ENCODE results near the gene NELFCD.
"Not testable (repeated sequence)": the region's sequence is repeated elsewhere in the genome, so short reads cannot be mapped to it uniquely, and the experiment has no call there.

NELFCD gene

DNA sequence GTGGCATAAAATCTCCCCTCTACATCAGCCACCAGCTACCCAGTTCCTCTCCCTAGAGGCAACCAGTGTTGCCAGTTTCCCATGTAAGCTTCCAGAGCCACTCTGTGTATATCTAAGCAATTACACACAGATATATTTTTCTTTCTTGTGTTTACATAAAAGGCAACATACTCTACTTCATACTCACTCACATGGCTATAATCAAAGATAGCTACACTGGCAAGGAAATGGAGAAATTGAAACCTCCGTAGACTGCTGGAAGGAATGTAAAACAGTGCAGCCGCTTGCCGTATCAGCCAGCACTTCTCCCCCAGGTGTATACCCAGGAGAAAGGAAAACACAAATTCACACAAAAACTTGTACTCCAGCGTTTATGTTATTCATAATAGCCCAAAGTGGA, 38.5 kb upstream of the NELFCD start:
- DNase-seq, result no peak
- no peaks in the 10 kb centered on the region for H3K36me3 ChIP-seq
- no peaks in the 10 kb centered on the region for H3K9me3 ChIP-seq
- TF ChIP-seq, protein P1, sequence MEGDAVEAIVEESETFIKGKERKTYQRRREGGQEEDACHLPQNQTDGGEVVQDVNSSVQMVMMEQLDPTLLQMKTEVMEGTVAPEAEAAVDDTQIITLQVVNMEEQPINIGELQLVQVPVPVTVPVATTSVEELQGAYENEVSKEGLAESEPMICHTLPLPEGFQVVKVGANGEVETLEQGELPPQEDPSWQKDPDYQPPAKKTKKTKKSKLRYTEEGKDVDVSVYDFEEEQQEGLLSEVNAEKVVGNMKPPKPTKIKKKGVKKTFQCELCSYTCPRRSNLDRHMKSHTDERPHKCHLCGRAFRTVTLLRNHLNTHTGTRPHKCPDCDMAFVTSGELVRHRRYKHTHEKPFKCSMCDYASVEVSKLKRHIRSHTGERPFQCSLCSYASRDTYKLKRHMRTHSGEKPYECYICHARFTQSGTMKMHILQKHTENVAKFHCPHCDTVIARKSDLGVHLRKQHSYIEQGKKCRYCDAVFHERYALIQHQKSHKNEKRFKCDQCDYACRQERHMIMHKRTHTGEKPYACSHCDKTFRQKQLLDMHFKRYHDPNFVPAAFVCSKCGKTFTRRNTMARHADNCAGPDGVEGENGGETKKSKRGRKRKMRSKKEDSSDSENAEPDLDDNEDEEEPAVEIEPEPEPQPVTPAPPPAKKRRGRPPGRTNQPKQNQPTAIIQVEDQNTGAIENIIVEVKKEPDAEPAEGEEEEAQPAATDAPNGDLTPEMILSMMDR (IDR thresholded peaks at IDR 0.05), result no peak
- no peaks in the 10 kb centered on the region for H3K27me3 ChIP-seq
- intact Hi-C loops (cut with DNase I; ENCODE audit: low total_unique reads), result no loop called here
- no peak overlapping the region for H3K4me3 ChIP-seq
- no peak overlapping the region for H3K27ac ChIP-seq
- no peaks in the 10 kb centered on the region for H3K4me1 ChIP-seq

DNA sequence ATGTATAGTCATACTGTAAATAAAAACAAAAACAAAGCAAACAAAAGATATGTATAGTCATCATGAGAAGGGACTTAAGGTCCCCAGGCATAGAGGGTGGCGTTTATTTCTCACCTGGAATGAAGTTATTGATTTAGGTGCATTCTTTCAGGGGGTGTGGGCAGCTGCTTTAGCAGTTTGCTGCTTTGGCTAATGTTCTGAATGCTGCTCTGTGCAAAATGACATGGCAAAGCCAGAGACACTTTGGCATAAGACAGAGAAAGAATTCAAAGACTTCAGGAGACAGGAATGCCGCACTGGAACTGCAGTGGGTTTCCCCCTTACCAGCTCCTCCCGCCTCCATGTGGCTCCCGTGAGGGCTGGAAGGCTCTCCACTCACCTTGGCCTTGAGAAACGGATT, 36.4 kb upstream of the NELFCD start:
- no peaks in the 10 kb centered on the region for H3K4me1 ChIP-seq
- H3K9me3 ChIP-seq, result no peaks in the 10 kb centered on the region
- intact Hi-C loops (cut with DNase I; ENCODE audit: low total_unique reads), result no loop called here
- DNase-seq, result no peak
- no peaks in the 10 kb centered on the region for H3K36me3 ChIP-seq
- TF ChIP-seq, protein P1 (IDR thresholded peaks at IDR 0.05), result no peak
- no peaks in the 10 kb centered on the region for H3K27me3 ChIP-seq
- no peak overlapping the region for H3K4me3 ChIP-seq
- H3K27ac ChIP-seq, result no peak overlapping the region

DNA sequence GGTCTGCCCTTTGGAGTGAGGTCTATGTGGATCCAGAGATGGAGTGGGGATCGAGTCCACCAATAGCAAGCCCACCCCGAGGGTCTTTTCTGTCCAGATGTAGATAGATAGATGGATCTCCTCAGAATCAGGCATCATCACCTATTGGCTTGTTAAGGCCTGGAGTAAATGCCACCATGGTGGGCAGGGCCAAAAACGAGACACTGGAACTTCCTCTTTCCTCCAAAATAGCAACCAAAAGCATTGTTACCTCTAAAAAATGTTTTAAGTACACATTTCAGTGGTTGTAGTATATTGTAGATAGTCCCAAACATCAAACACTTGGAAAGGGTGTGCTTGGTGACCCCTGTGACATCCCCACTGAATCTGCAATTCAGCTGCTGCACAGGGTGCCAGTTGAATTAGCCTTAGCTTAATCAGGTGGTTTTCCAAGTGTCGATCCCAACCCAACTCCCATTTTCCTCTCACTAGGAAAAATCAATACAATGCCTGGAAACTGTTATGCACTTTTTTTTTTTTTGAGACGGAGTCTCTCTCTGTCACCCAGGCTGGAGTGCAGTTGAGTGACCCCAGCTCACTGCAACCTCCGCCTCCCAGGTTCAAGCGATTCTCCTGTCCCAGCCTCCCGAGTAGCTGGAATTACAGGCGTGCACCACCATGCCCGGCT, 35.0 kb upstream of the NELFCD start:
- no peak for DNase-seq
- no peaks in the 10 kb centered on the region for H3K4me1 ChIP-seq
- no peaks in the 10 kb centered on the region for H3K36me3 ChIP-seq
- TF ChIP-seq, protein P1 (IDR thresholded peaks at IDR 0.05), result no peak
- H3K27me3 ChIP-seq, result peaks cover 0 to 3% of the 10 kb centered on the region in 2 donors
- no peak overlapping the region for H3K27ac ChIP-seq
- no peak overlapping the region for H3K4me3 ChIP-seq
- H3K9me3 ChIP-seq, result no peaks in the 10 kb centered on the region
- intact Hi-C loops (cut with DNase I; ENCODE audit: low total_unique reads), result no loop called here

DNA sequence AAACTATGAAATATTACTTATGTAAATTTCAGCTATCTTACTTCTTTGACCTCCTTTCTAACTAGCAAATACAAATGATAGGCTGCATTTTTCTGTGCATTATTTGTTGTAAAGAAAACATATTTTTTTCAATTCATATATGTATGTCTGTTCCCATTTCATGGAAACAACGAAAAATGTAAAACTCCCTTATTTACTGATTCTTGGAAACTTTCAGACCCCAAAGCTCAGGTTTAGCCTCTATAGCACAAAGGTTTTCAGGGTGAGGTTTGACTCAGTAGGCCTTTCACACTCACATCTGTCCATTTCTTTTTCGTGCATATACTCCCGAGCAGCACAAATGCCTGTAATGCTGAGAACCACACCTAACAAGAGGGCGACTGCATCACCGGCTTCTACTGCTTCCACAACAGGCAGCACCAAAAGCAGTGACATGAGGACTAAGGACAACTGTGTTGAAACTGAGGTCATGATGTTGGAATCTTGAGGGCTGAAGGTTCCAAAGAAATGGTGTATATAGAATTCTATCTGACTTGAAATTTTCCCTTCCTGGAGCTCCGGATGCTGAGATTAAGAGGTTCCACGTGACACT, 33.2 kb upstream of the NELFCD start:
- intact Hi-C loops (cut with DNase I; ENCODE audit: low total_unique reads); H3K9me3 ChIP-seq; H3K27ac ChIP-seq; DNase-seq; H3K27me3 ChIP-seq; H3K36me3 ChIP-seq; H3K4me3 ChIP-seq; H3K4me1 ChIP-seq: not testable (repeated sequence)

DNA sequence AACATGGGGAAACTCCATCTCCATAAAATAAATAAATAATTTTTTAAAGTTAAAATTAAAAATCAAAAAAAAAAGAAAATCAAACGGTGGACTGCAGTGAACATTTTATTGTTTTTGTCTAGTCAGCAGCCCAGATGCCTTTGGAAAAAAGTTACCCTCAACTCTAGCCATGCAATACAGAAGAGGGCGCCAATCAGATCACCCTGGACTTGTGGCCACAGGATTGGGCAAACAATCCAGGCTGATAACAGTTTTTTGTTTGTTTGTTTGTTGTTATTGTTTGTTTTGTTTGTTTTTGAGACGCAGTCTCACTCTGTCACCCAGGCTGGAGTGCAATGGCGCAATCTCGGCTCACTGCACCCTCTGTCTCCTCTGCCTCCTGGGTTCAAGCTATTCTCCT, 30.5 kb upstream of the NELFCD start:
- H3K4me3 ChIP-seq, result no peak overlapping the region
- no peaks in the 10 kb centered on the region for H3K4me1 ChIP-seq
- no peak overlapping the region for H3K27ac ChIP-seq
- no peak for DNase-seq
- TF ChIP-seq, protein P1 (IDR thresholded peaks at IDR 0.05), result no peak
- no peaks in the 10 kb centered on the region for H3K36me3 ChIP-seq
- intact Hi-C loops (cut with DNase I; ENCODE audit: low total_unique reads), result no loop called here
- H3K9me3 ChIP-seq, result no peaks in the 10 kb centered on the region
- peaks cover 0 to 3% of the 10 kb centered on the region in 2 donors for H3K27me3 ChIP-seq

DNA sequence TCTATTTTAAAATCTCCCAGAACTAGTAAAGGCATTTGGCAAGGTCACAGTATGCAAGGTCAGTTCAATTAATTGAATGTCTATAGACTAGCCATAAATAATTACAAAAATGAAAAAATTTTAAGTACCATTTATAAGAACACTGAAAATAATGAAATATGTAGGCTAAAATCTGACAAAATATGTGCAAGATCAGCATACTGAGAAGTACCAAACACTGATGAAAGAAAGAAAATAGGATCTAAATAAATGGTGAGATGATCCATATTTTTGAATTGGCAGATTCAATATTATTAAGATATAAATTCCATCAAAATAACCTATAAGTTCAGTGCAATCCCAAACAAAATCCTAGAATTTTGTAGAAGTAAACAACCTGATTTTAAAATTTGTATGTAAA, 28.0 kb upstream of the NELFCD start:
- Histone ChIP-seq H3K27me3 (peaks cover 0 to 3% of the 10 kb centered on the region in 2 donors), H3K27ac (no peak overlapping the region), H3K9me3 (no peaks in the 10 kb centered on the region), H3K4me1 (no peaks in the 10 kb centered on the region), H3K4me3 (no peak overlapping the region), H3K36me3 (no peaks in the 10 kb centered on the region)
- DNase-seq, result no peak
- intact Hi-C loops (cut with DNase I; ENCODE audit: low total_unique reads), result no loop called here
- TF ChIP-seq, protein P1 (IDR thresholded peaks at IDR 0.05), result no peak

All from tibial artery (tissue), 4 donors.